ENCODE results near the gene ARMC12. TPM values are rescaled to one million over a fixed set of nuclear protein-coding genes. Genes with fewer than 3 reads are reported as not detected.

ARMC12 gene
- polyA plus RNA-seq, 1 donor (not counting 4 experiments of a cell fraction or from before 2014, with no cell fraction given), result 0.54 TPM

DNA sequence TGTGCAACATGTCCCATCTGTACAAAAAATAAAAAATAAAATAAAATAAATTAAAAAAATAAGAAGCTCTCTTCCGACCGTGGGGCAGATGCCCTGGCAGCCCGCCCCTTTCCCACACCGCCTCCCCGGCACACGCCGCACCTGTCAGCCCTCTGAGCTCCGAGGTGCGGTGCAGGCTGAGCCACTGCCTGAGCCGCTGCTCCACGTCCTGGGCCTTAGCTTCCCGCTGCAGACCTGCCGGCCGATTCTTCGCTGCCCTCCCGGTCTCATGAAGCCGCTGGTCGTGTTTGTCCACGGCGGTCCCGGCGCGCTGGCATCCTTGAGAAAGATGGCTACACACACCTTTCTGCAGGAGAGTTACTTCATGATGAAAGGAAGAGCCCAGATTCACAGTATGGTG is 28.9 kb downstream of the ARMC12 start:
- Histone ChIP-seq H3K27me3 (ENCODE audit: control insufficient read depth, extremely low read depth, insufficient read depth, low read length) (peaks cover 21% of the 10 kb centered on the region), H3K9me1 (ENCODE audit: control insufficient read depth, extremely low read depth, insufficient read depth, low read length) (no peaks in the 10 kb centered on the region), H3K4me1 (ENCODE audit: control insufficient read depth, extremely low read depth, insufficient read depth, low read length) (peaks cover 6% of the 10 kb centered on the region), H3K4me2 (ENCODE audit: control insufficient read depth, extremely low read depth, insufficient read depth, low read depth, low read length) (no peak overlapping the region), H4K20me1 (ENCODE audit: control insufficient read depth, extremely low read depth, insufficient read depth, low read length) (no peaks in the 10 kb centered on the region), H3K27ac (ENCODE audit: control insufficient read depth, insufficient read depth, low read length) (no peak overlapping the region), H3K79me2 (ENCODE audit: control insufficient read depth, insufficient read depth, low read length) (no peaks in the 10 kb centered on the region), H3K9me3 (ENCODE audit: control insufficient read depth, low read depth, low read length) (no peaks in the 10 kb centered on the region), H3K36me3 (ENCODE audit: control insufficient read depth in 2 of 2, extremely low read depth in 1 of 2, insufficient read depth in 2 of 2, low read length in 2 of 2) (no peaks in the 10 kb centered on the region), H3K4me3 (ENCODE audit: control insufficient read depth in 2 of 3, extremely low read depth in 1 of 3, insufficient read depth in 2 of 3, low read depth in 1 of 3, low read length in 3 of 3) (no peak overlapping the region), H2AFZ (ENCODE audit: control insufficient read depth, low read length) (no peak overlapping the region), H3K9ac (ENCODE audit: control insufficient read depth, extremely low read depth, insufficient read depth, low read length) (no peak overlapping the region)
- FAIRE-seq (no peak), DNase-seq (ENCODE audit: low read depth, low spot score) (no peak)
- no peak for TF ChIP-seq CTCF (optimal IDR thresholded peaks at IDR 0.05 in 1 of 3, IDR thresholded peaks at IDR 0.05 in 1 of 3, conservative IDR thresholded peaks at IDR 0.05 in 1 of 3; ENCODE audit: extremely low read depth in 1 of 3, insufficient read depth in 2 of 3, low read length in 3 of 3)
- TF ChIP-seq EZH2 (IDR thresholded peaks at IDR 0.05; ENCODE audit: low read length), result no peak
- dilution Hi-C loops (cut with MboI; ENCODE audit: extremely low pct_ligation_motif_present, low sequenced_read_pairs), result no loop called here

- dilution Hi-C loops (cut with MboI; ENCODE audit: extremely low pct_ligation_motif_present, low sequenced_read_pairs), result no loop called here
- FAIRE-seq, result no peak
- no peak for DNase-seq (ENCODE audit: low read depth, low spot score)
Measured at GRCh38 chr6:35769211-35769610, 32.4 kb downstream of the ARMC12 start.

More at GRCh38 chr6:35769211-35769610, 32.4 kb downstream of the ARMC12 start:
- Histone ChIP-seq H3K4me3 (ENCODE audit: control insufficient read depth in 2 of 3, extremely low read depth in 1 of 3, insufficient read depth in 2 of 3, low read depth in 1 of 3, low read length in 3 of 3) (no peak overlapping the region), H3K27ac (ENCODE audit: control insufficient read depth, insufficient read depth, low read length) (no peak overlapping the region), H3K4me1 (ENCODE audit: control insufficient read depth, extremely low read depth, insufficient read depth, low read length) (peaks cover 4% of the 10 kb centered on the region), H3K9ac (ENCODE audit: control insufficient read depth, extremely low read depth, insufficient read depth, low read length) (no peak overlapping the region), H4K20me1 (ENCODE audit: control insufficient read depth, extremely low read depth, insufficient read depth, low read length) (no peaks in the 10 kb centered on the region), H3K27me3 (ENCODE audit: control insufficient read depth, extremely low read depth, insufficient read depth, low read length) (peaks cover 11% of the 10 kb centered on the region), H3K9me3 (ENCODE audit: control insufficient read depth, low read depth, low read length) (no peaks in the 10 kb centered on the region), H2AFZ (ENCODE audit: control insufficient read depth, low read length) (no peak overlapping the region), H3K4me2 (ENCODE audit: control insufficient read depth, extremely low read depth, insufficient read depth, low read depth, low read length) (no peak overlapping the region), H3K9me1 (ENCODE audit: control insufficient read depth, extremely low read depth, insufficient read depth, low read length) (no peaks in the 10 kb centered on the region), H3K36me3 (ENCODE audit: control insufficient read depth in 2 of 2, extremely low read depth in 1 of 2, insufficient read depth in 2 of 2, low read length in 2 of 2) (no peaks in the 10 kb centered on the region), H3K79me2 (ENCODE audit: control insufficient read depth, insufficient read depth, low read length) (no peaks in the 10 kb centered on the region)
- no peak for TF ChIP-seq CTCF (optimal IDR thresholded peaks at IDR 0.05 in 1 of 3, IDR thresholded peaks at IDR 0.05 in 1 of 3, conservative IDR thresholded peaks at IDR 0.05 in 1 of 3; ENCODE audit: extremely low read depth in 1 of 3, insufficient read depth in 2 of 3, low read length in 3 of 3)
- TF ChIP-seq EZH2 (IDR thresholded peaks at IDR 0.05; ENCODE audit: low read length), result no peak
